CD14-positive monocyte (primary cell): ENCODE data around the gene MACROH2A1. TPM values are rescaled to one million over a fixed set of nuclear protein-coding genes. Genes with fewer than 3 reads are reported as not detected.
A peak's percentile ranks its signal among the peaks of the same experiment; 100 is the strongest.

Experiments
- DNase-seq, 3 donors: peaks; one replicate each; pipeline ENCODE4 v3.0.0-alpha.2; 2011 to 2022
- H2AFZ ChIP-seq: 2 replicates; pipeline ENCODE4 v1.6.0; 2012; ENCODE audit warnings: mild to moderate bottlenecking, low read depth, low read length, inconsistent platforms; ENCODE audit not compliant: insufficient read depth, poor library complexity, severe bottlenecking
- H3K27ac ChIP-seq, 2 donors: 1 replicate in 1 of 2; 2 replicates in 1 of 2; pipeline ENCODE4 v1.5.1; 2012 to 2013; ENCODE audit warnings: low read length in 2 of 2, control low read depth in 1 of 2, inconsistent platforms in 1 of 2, low read depth in 1 of 2, mild to moderate bottlenecking in 1 of 2
- H3K27me3 ChIP-seq, 2 donors: one replicate each; pipeline versions ENCODE4 v1.6.0 to v1.6.1; 2011 to 2013; ENCODE audit warnings: low read length in 2 of 2; ENCODE audit not compliant: control insufficient read depth in 2 of 2, insufficient read depth in 2 of 2
- H3K36me3 ChIP-seq, 2 donors: replicated peaks in 1 of 2; 1 replicate in 1 of 2; 2 replicates in 1 of 2; pipeline versions ENCODE4 v1.5.1 to v1.6.1; 2012 to 2013; ENCODE audit warnings: low read length in 2 of 2, control low read depth in 1 of 2, inconsistent platforms in 1 of 2, mild to moderate bottlenecking in 1 of 2; ENCODE audit not compliant: insufficient read depth in 2 of 2, control insufficient read depth in 1 of 2
- H3K4me1 ChIP-seq, 2 donors: 1 replicate in 1 of 2; 2 replicates in 1 of 2; pipeline versions ENCODE4 v1.5.1 to v1.6.1; 2012 to 2013; ENCODE audit warnings: low read length in 2 of 2, control low read depth in 1 of 2, inconsistent platforms in 1 of 2, mild to moderate bottlenecking in 1 of 2, moderate library complexity in 1 of 2; ENCODE audit not compliant: insufficient read depth in 2 of 2, control insufficient read depth in 1 of 2
- H3K4me2 ChIP-seq: replicated peaks from 2 replicates; pipeline ENCODE3; 2012; ENCODE audit warnings: low read length, moderate library complexity, mild to moderate bottlenecking; ENCODE audit not compliant: poor library complexity, severe bottlenecking; ENCODE audit errors: extremely low read depth
- H3K4me3 ChIP-seq, 3 experiments: fragments of 200-600 bp in 1 of 3; sonication (generic) in 1 of 3; replicated peaks in 1 of 3; 1 replicate in 2 of 3; 2 replicates in 1 of 3; pipeline ENCODE4 v1.5.1; 2011 to 2013; ENCODE audit warnings: low read length in 3 of 3, mild to moderate bottlenecking in 3 of 3, control low read depth in 2 of 3, low read depth in 2 of 3, inconsistent platforms in 1 of 3, moderate library complexity in 1 of 3
- H3K79me2 ChIP-seq: 2 replicates; pipeline ENCODE4 v1.6.0; 2012; ENCODE audit warnings: mild to moderate bottlenecking, control low read depth, inconsistent platforms, low read length, moderate library complexity; ENCODE audit not compliant: insufficient read depth
- H3K9ac ChIP-seq: 2 replicates; pipeline ENCODE4 v1.6.0; 2017; ENCODE audit warnings: low read length, mild to moderate bottlenecking; ENCODE audit not compliant: insufficient read depth, poor library complexity, severe bottlenecking
- H3K9me3 ChIP-seq, 2 donors: replicated peaks in 1 of 2; 1 replicate in 1 of 2; 2 replicates in 1 of 2; pipeline versions ENCODE4 v1.5.1 to v1.6.1; 2012 to 2013; ENCODE audit warnings: low read length in 2 of 2, control low read depth in 1 of 2; ENCODE audit not compliant: control insufficient read depth in 1 of 2, insufficient read depth in 1 of 2
- H4K20me1 ChIP-seq: 2 replicates; pipeline ENCODE4 v1.6.0; 2012; ENCODE audit warnings: mild to moderate bottlenecking, low read length, control low read depth, moderate library complexity; ENCODE audit not compliant: insufficient read depth
- H3K27ac Mint-ChIP-seq, 7 donors: one replicate each; pipeline ENCODE4 v1.8.0; 2020; ENCODE audit warnings: mild to moderate bottlenecking in 7 of 7, mixed read lengths in 7 of 7, moderate library complexity in 6 of 7, inconsistent platforms in 2 of 7
- H3K27me3 Mint-ChIP-seq, 3 donors: one replicate each; pipeline ENCODE4 v1.8.0; 2021 to 2022; ENCODE audit warnings: low read depth in 3 of 3, mild to moderate bottlenecking in 3 of 3, mixed read lengths in 3 of 3, moderate library complexity in 3 of 3, inconsistent platforms in 1 of 3
- H3K36me3 Mint-ChIP-seq, 2 donors: one replicate each; pipeline ENCODE4 v1.8.0; 2020; ENCODE audit warnings: mixed read lengths in 2 of 2, inconsistent platforms in 1 of 2, mild to moderate bottlenecking in 1 of 2
- H3K4me1 Mint-ChIP-seq: one replicate; pipeline ENCODE4 v1.8.0; 2020; ENCODE audit warnings: mild to moderate bottlenecking, mixed read lengths
- H3K4me3 Mint-ChIP-seq, 2 donors: one replicate each; pipeline ENCODE4 v1.8.0; 2020; ENCODE audit warnings: mild to moderate bottlenecking in 2 of 2, mixed read lengths in 2 of 2, moderate library complexity in 1 of 2
- H3K9me3 Mint-ChIP-seq, 7 donors: one replicate each; pipeline ENCODE4 v1.8.0; 2020 to 2022; ENCODE audit warnings: mixed read lengths in 7 of 7, mild to moderate bottlenecking in 6 of 7, moderate library complexity in 6 of 7, inconsistent platforms in 2 of 7
- WGBS: methylation state at CpG from one replicate; pipeline ENCODE4 v1.1.5; 2013; ENCODE audit warnings: missing lambda C conversion rate; ENCODE audit not compliant: insufficient coverage; 5-methylcytosine and 5-hydroxymethylcytosine counted together
- intact Hi-C, 2 donors: fragments of 100-400 bp; cut with micrococcal nuclease; formaldehyde crosslinking; loops; one replicate each; pipeline versions ENCODE4 v1.15.0 to v1.15.1; 2023
- polyA plus RNA-seq, 3 donors: library from polyadenylated mRNA; depleted of rRNA in 1 of 3; unstranded in 2 of 3; stranded (reverse) in 1 of 3; fragments of 300-500 nt in 2 of 3; fragments of >200 nt in 1 of 3; fragmentation: Illumina TruSeq in 2 of 3; gene quantifications; 1 replicate in 2 of 3; 2 replicates in 1 of 3; pipeline ENCODE4 v1.2.3, GENCODE V29; 2012 to 2021
- TF ChIP-seq, protein P1 (sequence below): fragments of 200-600 bp; IDR thresholded peaks from one replicate; pipeline ENCODE4 v1.8.0; 2022; ENCODE audit warnings: antibody characterized with exemption, mild to moderate bottlenecking

The MACROH2A1 gene
- polyA plus RNA-seq, 3 donors, result 352 to 443 (median 440) TPM

DNA sequence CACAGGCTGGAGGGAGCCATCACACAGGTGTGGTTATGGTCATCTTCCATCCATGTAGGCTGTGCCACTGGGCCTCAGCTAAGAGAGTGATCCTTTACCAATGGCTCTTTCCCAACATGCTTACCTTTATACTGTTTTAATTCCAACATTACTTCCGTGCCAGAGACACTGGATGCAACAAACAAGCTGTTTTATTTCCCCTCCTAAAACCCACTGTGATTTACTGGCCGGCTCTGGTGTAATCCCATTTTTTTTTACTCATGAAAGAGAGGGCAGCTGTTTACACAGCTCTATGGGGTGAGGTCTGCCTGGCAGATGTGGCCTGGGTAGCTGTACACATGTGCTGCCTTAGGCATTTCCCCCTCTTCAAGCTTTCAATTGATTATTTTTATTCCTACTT is 58.5 kb downstream of the MACROH2A1 start:
- Histone ChIP-seq H3K27ac (no peak overlapping the region), H3K4me2 (no peak overlapping the region), H4K20me1 (peaks cover 100% of the 10 kb centered on the region), H3K79me2 (peaks cover 7% of the 10 kb centered on the region), H3K9ac (no peak overlapping the region), H3K27me3 (no peaks in the 10 kb centered on the region), H3K9me3 (no peaks in the 10 kb centered on the region), H3K36me3 (peaks cover 100% of the 10 kb centered on the region in 2 donors), H2AFZ (no peak overlapping the region), H3K4me3 (no peak overlapping the region), H3K4me1 (no peaks in the 10 kb centered on the region)
- H3K27me3 Mint-ChIP-seq, result peaks cover 0 to 2% (median 1%) of the 10 kb centered on the region in 3 donors
- peaks cover 95 to 98% of the 10 kb centered on the region in 2 donors for H3K36me3 Mint-ChIP-seq
- intact Hi-C loops, result no loop called here
- TF ChIP-seq, protein P1, sequence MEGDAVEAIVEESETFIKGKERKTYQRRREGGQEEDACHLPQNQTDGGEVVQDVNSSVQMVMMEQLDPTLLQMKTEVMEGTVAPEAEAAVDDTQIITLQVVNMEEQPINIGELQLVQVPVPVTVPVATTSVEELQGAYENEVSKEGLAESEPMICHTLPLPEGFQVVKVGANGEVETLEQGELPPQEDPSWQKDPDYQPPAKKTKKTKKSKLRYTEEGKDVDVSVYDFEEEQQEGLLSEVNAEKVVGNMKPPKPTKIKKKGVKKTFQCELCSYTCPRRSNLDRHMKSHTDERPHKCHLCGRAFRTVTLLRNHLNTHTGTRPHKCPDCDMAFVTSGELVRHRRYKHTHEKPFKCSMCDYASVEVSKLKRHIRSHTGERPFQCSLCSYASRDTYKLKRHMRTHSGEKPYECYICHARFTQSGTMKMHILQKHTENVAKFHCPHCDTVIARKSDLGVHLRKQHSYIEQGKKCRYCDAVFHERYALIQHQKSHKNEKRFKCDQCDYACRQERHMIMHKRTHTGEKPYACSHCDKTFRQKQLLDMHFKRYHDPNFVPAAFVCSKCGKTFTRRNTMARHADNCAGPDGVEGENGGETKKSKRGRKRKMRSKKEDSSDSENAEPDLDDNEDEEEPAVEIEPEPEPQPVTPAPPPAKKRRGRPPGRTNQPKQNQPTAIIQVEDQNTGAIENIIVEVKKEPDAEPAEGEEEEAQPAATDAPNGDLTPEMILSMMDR, result no peak
- H3K9me3 Mint-ChIP-seq, result no peaks in the 10 kb centered on the region
- H3K27ac Mint-ChIP-seq, result peak overlapping the region in 1 of 7 donors; percentile 28
- no peak for DNase-seq
- H3K4me1 Mint-ChIP-seq, result no peaks in the 10 kb centered on the region
- 100% methylated on average over 1 of the region's 2 CpGs for WGBS
- H3K4me3 Mint-ChIP-seq, result no peak overlapping the region

DNA sequence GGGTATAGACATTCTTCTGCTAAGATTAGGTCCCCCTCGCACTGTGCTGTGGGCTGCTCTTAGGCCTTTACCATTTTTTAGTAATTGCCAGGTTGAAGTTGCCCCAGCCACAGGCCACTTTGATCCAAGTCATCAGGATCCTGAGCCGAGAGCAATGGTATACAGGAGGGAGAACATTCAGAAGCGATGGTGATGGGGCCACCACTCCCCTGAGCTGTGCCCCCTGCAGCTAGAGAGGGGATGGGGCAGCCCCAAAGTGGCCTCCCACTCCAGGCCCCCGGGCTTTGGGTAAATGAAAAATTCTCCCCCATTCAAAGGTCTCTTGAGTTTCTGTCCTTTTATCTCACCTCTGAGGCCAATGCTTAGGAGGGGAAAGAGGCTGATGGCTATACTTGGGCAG is 59.4 kb downstream of the MACROH2A1 start:
- Histone ChIP-seq H3K79me2 (peaks cover 7% of the 10 kb centered on the region), H3K9me3 (no peaks in the 10 kb centered on the region), H4K20me1 (peaks cover 100% of the 10 kb centered on the region), H3K9ac (no peak overlapping the region), H3K4me1 (no peaks in the 10 kb centered on the region), H3K27me3 (no peaks in the 10 kb centered on the region), H2AFZ (no peak overlapping the region), H3K4me3 (no peak overlapping the region), H3K4me2 (no peak overlapping the region), H3K36me3 (peaks cover 100% of the 10 kb centered on the region in 2 donors), H3K27ac (peak overlapping the region in 1 of 2 donors; percentile 14)
- Mint-ChIP-seq H3K27ac (peak overlapping the region in 3 of 7 donors; percentile 25 to 63 (median 26)), H3K4me1 (no peaks in the 10 kb centered on the region), H3K27me3 (peaks cover 0 to 3% (median 2%) of the 10 kb centered on the region in 3 donors), H3K36me3 (peaks cover 96 to 99% of the 10 kb centered on the region in 2 donors), H3K9me3 (no peaks in the 10 kb centered on the region), H3K4me3 (no peak overlapping the region)
- 100% methylated on average over 3 of the region's 4 CpGs for WGBS
- DNase-seq, result no peak
- intact Hi-C loops, result no loop called here
- TF ChIP-seq, protein P1, result no peak
